AG20443 (cell line): ENCODE measurements around the gene PIM3.

Experiments
- DNase-seq: peaks from one replicate; pipeline ENCODE4 v3.0.0; 2012; ENCODE audit warnings: low spot score, mixed read lengths

Gene PIM3

DNA sequence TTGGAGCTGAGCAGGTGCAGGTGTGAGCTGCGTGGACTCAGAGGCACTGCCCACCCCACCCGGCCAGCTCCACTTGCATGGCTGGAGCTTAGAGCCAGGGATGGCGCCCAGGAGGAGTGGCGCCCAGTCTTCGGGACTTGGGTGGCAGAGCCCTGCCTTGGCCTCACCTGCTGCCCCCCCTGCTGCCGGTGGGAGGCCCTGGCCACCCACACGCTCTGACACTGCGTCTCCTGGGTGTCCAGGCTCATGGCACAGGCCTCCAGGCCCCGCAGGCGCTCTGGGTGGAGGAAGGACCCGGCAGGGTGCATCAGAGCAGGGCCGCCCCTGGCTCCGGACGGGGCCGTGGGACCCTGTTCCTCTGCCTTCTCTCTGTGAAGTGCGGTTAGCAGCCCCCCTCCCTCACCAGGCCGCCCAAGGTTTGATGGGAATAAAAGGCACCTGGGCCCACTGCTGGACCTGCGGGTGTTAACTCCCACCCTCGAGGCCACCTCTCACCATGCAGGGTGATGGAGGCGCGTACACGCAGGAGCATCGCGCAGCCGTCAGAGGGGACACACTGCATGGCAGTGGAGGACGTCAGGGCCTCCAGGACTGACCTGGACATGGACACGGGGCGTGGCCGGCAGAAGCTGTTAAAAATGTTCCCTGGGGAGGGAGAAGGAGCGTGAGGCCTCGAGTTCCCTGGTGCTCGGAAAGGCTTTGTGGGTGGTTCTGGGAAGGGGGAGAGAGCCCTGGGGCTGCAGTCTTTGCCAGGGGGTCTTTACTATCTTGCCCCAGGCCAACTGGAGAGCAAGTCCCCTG lies 40.2 kb downstream of the PIM3 start:
- peak; percentile 9 for DNase-seq

DNA sequence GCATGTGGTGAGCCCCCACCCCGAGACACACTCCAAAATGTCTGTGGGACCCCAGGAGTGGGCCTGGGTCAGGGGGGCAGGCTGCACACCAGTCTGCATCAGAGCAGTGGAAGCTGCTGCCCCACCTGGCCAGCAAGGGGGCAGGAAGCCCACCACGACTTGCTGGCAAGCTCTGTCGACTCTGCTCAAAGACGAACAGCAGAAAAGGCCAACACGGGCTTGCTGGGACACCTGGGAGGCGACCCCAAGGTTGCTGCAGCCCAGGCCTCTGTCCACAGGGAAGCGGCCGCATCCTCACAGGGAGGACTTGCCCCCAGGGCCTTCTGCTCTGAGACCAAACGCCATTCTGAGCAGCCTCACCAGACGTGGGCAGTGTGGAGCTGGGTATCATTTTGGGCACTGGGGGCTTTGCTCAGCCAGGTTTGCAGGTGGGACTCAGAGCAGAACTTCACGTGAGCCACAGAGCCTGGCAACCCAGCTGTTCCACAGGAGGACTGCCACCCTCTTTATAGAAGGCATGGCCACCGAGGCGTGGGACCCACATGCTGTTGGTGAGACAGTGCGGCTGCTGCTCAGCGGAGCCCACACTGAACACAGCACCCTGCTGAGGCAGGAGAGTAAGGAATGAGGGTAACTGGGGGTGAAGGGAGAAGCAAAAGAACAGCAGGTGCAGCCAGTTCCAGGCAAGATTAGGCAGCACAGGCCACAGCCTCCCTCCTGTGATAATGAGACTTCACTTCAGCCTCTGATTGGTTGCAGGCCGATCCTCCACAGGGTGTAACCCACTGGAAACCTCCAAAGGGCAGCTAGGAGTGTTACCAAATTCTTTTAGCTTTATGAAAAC lies 41.0 kb downstream of the PIM3 start:
- DNase-seq: peak; percentile 9

DNA sequence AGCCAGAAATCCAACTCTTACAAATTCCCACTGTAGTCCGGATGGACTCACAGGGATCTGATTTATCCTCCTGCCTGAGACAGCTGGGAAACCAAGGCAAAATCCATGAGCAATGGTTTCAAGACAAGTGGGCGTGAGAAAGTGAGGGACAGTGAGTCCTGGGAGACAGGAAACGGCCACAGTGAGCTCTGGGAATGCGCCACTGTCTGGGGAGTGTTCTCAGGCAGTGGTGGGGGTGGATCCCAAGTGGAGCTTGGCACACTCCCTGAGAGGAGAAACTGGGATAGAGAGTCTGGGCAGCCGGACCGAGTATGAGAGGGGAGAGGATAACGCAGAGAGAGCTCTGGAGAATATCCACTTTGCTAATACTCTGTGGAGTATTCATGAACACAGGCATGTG lies 42.2 kb downstream of the PIM3 start:
- DNase-seq: peak; percentile 20

DNA sequence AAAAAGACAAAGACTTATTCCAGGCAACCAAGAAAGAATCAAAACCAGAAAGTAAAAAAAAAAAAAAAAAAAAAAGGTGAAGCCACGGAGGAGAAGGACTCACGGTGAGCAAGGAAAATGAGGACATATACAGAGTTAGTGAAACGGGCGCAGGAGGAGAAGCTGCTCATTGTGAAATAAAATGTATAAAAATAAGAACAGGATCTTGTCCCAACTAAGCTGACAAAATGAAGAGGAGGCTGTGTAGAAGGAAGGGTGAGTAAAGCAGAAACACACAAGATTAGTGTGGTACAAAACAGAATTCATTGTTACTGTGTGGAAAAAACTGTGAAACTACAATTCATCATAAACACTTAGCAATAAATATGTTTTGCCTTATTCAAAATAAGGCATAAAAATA lies 44.3 kb downstream of the PIM3 start:
- no peak for DNase-seq

DNA sequence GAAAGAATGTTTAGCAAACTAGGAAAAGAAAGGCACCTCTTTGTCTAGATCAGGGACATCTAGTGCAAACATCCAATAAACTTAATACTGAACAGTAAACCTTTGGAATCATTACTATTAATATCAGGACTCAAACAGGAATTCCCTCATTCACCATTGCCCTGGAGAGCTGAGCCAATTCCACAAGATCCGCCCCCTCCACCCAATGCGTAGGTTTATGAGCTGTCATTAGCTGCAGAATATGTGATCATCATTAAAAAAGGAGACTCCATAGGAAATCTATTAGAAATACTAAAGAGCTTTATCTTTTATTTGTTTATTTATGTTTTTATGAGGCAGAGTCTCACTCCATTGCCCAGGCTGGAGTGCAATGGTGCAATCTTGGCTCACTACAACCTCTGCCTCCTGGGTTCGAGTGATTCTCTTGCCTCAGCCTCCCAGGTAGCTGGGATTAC lies 46.5 kb downstream of the PIM3 start:
- DNase-seq: no peak

DNA sequence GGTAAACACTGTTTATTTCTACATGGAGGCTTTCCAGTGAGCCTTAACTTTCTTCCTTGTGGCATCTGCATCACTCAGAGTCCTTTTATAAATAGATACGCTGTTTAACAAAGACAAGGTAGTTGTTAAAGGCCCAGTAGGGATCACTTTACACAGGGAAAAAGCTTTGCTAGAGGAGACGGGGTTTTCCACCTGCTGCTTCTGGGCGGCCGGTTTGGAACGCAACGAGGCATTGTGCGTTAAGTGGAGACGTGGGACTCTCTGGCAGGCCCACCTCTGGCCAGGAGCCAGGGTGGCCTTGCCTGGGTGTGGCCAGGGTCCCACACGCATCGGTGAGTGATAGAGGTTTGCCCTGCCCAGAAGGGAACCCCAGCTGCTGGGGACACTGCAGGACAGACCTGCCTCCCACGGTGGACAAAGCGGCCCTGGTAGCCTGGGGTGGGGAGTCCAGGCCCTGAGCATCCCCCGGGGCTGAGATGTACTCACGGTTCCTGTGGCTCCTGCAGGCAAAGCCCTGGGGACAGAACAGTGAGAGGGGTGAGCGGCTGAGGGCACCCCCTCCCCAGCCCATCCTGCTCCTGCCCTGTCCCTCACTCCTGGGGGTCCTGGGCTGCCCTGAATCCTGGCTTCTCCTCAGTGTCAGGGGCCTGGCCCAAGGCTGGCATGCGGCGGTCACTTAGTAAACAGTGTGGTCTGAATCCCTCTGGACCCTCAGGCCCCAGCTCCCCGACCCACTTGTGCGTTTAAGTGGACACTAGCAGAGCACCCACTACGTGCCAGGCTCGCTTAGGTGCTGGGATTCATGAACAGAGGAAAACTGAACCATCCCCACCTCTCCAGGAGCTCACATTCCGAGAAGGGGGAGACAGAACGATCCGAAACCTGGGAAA lies 47.8 kb downstream of the PIM3 start:
- no peak for DNase-seq

DNA sequence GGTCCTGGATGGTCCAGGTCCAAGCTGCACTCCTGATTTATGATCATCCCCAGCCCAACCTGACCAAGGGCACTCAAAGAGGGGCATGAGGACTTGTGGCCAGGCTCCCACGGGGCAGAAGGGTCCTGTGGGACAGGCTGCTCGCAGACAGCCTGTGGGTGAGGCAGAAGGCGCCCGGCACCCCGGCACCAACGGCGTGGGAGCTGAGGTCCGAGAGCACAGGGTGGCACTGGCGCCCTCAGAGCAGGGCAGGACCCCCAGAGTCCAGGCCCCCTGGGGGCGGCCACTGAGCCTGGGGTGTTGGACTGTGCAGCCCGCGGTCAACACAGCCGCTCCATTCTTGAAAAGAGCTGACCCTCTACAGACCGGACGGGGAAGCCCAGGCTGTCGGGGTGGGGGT lies 48.7 kb downstream of the PIM3 start:
- no peak for DNase-seq

DNA sequence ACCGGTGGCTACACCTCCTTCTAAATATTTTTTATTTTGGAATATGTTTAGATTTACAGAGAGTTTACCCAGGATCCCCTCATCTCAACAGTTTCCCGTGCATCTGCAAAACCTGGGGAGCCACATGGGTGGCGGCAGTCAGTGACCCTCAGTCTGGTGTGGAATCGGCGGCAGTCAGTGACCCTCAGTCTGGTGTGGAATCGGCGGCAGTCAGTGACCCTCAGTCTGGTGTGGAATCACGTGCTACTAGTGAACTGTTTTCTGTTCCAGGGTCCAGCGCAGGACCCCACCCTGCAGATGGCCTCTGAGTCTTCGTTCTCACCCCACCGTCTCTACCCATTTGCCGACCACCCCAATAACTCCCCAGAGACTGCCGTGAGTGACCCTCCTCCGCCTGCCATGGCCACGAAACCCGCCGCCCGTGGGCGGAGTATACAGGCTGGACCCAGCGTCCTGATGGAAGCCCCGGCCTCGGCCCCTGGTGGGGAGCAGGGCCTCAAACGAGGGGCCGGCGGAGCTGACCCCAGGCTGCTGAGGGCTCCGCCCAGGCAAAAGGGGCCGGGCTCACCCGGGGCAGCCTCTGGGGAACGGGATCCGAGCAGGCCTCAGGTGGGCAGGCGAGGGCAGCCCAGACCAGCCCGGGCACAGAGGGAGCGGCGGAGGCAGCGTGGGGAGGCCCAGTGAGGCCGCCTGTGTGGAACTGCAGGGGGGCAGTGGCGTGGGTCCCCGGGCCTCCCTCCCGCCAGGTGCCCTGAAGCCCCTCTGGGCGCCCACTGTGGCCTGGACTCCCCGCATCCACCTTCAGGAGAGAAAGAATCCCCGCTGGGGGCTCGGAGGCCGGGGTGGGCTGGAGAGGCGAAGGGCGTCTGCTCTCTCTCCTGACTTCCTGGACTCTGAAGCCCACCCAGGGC lies 49.4 kb downstream of the PIM3 start:
- DNase-seq: no peak

DNA sequence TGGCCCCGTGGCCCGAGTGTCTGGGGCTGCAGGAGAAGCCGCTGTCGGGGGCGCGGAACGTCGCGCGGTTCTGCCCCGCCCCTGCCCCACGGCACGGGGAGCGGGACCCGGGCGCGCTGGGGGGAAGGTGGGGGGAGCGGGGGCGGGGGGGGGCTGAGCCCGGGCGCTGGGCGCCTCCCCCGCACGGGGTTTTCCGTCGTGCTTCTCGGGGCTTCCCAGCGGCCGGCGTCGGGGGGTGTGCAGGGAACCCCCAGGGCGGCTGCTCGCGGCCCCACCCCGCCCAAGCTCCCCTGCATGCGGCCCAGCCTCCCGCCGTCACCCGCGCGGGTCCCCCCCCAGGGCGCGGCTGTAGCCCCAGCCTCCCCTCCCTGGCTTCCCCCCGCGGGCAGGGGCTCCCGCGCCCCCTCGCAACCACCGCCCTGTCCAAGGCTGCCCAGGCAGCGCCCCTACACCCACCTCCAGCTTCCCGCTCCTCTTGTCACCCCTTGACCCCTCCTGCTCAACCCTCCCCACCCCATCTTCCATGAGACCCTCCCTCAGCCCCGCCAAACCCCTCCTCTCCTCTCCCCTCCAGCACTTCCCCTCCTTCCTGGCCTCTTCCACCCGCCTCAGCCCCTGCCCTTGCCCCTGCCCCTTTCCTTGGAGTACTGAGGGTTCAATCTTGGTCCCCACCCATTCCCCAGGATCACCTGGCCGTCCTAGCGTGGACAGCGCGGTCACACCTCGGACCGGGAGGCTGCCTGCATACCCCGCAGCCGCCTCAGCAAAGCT lies 50.3 kb downstream of the PIM3 start:
- DNase-seq: no peak

DNA sequence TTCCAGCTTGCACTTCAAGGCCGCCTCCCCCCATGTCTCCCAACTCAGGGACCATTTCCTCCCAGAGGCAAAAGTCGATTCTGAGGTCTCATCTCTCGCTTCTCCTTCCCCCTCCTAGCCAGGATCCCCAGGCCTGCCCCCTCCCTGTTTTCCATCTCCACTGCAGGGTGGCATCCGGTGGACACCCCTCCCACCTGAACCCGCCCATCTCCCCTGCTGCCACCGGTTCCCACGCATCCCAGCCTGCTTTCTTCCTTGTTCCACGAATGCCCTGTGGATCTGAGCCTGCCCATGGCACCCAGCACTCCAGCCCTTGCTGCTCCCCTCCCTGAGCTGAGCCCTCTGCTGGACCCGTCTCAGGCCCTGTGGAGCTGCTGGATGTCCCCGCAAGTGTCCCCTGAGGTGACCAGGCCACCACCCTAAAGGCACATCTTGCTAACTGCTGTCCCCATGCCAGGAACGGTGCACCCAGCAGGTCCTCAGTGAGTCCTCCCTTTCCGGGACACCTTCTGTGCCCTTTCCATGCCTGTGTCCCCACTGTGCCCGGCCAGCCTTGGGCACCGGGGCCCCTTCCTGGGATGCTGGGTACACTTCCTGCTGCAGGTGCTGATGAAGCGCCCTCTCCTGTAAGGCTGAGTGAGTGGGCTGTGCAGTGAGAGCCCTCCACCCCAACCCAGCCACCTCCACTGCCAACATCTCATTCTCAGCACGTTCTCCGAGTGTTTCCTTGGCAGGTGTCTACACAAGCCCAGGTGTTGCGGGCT lies 51.1 kb downstream of the PIM3 start:
- no peak for DNase-seq

DNA sequence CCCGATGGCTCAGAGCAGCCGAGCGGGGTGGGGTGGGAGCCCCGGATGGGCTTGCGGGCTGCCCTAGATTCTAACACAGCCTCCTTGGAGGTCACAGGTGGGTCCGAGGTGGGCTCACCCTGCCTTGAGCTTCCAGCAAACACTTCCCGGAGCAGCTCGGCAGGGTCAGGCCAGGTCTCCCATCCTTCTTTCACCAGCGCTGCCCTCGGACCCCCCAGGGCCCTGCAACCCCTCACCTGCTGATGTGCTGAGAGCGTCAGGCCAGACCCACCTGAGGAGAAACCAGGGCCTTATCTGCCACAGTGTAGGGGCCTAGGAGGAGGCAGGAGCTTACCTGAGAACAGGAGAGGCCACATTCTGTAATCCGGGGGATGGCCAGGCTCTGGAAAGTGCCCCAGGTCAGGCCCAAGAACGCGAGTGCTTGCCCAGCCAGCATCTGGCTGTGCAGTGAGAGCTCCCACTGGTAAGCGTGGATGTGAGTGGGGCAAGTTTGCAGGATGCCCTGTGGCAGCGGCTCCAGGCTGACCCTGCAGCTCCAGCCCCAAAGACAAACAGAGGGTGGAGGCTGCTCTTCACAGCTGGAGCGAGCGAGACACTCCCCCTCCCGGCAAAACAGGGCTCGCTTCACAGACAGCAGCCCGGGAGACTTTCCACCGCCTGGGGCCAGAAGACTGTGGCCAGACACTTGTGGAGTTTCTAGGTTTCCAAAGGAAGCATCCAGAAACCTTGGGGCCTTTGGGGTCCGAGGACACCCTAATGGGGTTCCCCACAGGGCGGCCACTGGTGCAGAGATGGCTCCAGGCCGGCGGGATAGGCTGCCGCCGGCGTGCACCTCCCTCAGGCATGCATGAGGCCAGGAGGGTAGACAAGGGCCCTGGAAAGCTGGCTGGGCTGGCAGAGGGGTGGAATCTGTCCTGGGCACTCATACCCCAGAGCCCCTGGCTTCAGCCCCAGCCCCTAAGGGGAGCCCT lies 51.9 kb downstream of the PIM3 start, which contains the start of gene IL17REL:
IL17REL (minus strand) TSS at position 555 of the 971 bp plus-strand sequence; CDS start at position 436, 119 bp downstream.
- DNase-seq: peak; percentile 80
